ENCODE data around the gene SLC37A3. TPM values are rescaled to one million over a fixed set of nuclear protein-coding genes. Genes with fewer than 3 reads are reported as not detected.

The SLC37A3 gene, protein sequence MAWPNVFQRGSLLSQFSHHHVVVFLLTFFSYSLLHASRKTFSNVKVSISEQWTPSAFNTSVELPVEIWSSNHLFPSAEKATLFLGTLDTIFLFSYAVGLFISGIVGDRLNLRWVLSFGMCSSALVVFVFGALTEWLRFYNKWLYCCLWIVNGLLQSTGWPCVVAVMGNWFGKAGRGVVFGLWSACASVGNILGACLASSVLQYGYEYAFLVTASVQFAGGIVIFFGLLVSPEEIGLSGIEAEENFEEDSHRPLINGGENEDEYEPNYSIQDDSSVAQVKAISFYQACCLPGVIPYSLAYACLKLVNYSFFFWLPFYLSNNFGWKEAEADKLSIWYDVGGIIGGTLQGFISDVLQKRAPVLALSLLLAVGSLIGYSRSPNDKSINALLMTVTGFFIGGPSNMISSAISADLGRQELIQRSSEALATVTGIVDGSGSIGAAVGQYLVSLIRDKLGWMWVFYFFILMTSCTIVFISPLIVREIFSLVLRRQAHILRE
- total RNA-seq, result 51.8 and 75.4 TPM in 2 replicates

DNA sequence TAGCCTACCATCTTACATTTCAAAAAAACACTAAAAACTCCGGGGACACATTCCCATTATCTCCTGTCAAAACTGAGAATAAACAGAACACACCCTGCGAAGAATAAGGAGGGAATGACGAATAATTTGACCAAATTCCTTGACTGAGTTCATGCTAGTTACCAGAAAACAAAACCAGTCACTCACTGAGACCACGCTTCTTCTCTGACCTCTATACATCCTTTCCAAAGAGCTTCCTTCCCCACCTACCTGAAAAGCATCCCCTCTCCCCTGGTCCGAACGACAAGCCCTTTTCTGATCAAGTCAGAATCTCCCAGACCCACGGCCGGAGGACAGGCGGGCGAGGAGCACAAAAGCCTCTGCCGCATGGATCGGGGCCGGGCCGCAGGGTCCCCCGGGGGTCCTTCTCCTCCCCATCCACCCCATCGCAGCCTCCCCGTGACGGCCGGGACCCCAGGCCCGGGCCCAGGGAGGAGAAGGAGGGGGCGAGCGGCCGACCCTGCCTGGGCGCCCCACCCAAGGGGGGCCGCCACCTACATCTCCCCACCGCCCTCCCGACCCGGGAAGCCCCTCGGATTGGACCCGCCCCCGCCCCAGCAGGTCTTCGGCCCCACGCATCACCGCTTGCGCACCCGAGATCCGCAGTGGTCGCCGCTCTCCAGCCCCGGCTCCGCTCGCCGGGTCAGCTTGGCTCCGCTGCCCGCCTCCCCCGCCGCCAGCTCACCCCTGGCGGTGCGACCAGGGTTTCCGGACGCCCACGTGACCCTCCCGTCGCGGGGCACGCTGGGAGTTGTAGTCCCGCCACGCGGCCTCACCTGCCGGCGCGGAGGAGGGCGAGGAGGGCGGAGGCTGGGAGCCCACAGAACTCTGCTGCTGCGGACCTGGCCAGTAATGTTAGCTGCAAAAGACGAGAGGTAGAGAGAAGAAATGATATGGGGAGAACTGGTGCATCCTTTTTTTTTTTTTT, at the start of gene SLC37A3:
TSS of gene SLC37A3 (minus strand) at position 747 of the 967 bp plus-strand sequence. CDS start 16,004 bp downstream, outside the sequence.

DNA sequence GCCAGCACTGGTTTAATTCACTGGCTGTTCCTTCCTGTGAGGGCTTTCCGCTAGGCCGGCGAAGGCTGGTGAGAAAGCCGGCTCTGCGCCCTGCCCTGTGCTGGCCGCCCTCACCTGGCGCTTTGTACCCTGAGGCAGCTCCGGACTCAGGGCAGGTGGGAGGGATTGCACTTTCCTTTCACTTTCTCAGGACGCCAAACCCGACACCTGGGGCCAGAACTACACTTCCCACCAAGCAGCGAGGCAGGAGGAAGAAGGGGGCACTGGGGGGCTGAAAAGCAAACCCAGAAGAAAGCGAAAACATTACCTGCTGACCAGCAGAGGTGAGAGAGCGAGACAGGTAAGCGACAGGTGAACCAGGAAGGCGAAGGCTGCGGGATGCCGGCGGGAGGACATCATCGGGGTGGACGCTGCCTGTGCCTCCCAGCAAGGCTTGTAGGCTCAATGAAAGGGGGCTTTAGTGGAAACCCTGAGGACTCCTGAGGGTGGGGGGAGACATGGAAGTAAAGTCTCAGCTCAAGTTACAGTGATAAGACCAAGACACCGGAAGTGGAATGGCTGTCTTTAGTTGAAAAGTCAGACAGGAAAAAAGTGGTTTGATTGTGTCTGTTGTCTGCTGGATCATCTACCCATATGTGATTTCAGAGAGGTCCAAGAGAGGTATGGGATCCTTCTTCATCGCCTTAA, 5.7 kb upstream of the SLC37A3 start, which contains the start of gene RAB19:
TSS of gene RAB19 (plus strand) at position 181 of the 687 bp plus-strand sequence. CDS start 3,589 bp downstream, outside the sequence.

Other genes starting within 250 kb of the SLC37A3 start
- gene KDM7A, start 221.5 kb downstream of the SLC37A3 start, total RNA-seq, result 14.1 and 24.1 TPM in 2 replicates
- 1.4 TPM in 1 of 2 replicates, not detected in the other for gene RAB19, start 5.5 kb upstream of the SLC37A3 start, total RNA-seq
- gene MKRN1, start 81.0 kb upstream of the SLC37A3 start, total RNA-seq, result 76.6 and 84.0 TPM in 2 replicates
- 0.43 and 2.2 TPM in 2 replicates for gene DENND2A, start 242.3 kb upstream of the SLC37A3 start, total RNA-seq